AG04449 (cell line): ENCODE measurements around the gene SKI.

Experiments used
- CTCF ChIA-PET: fragments of 350-600 bp; formaldehyde crosslinking; extraction: SDS; loops from one replicate; lab custom pipeline; 2021; ENCODE audit warnings: antibody characterized with exemption; lab: Yijun Ruan, JAX
- POLR2A ChIA-PET: fragments of 400-600, 350-600 bp; formaldehyde crosslinking; extraction: SDS; loops from one replicate; lab custom pipeline; 2020; ENCODE audit warnings: antibody characterized with exemption, inconsistent platforms; lab: Yijun Ruan, JAX
- DNase-seq: peaks from one replicate; pipeline ENCODE4 v3.0.0-alpha.2; 2010; ENCODE audit warnings: low read depth, low spot score
- H3K4me3 ChIP-seq: 2 replicates; pipeline ENCODE4 v1.5.1; 2011; ENCODE audit warnings: low read depth, mild to moderate bottlenecking, control low read depth, low read length
- TF ChIP-seq, protein P1 (sequence below): IDR thresholded peaks from one replicate; pipeline ENCODE4 v1.5.1; 2011; ENCODE audit warnings: mild to moderate bottlenecking, moderate library complexity, low read length, control low read depth, inconsistent platforms; ENCODE audit not compliant: insufficient read depth; ENCODE audit errors: missing control alignments

The SKI gene

DNA sequence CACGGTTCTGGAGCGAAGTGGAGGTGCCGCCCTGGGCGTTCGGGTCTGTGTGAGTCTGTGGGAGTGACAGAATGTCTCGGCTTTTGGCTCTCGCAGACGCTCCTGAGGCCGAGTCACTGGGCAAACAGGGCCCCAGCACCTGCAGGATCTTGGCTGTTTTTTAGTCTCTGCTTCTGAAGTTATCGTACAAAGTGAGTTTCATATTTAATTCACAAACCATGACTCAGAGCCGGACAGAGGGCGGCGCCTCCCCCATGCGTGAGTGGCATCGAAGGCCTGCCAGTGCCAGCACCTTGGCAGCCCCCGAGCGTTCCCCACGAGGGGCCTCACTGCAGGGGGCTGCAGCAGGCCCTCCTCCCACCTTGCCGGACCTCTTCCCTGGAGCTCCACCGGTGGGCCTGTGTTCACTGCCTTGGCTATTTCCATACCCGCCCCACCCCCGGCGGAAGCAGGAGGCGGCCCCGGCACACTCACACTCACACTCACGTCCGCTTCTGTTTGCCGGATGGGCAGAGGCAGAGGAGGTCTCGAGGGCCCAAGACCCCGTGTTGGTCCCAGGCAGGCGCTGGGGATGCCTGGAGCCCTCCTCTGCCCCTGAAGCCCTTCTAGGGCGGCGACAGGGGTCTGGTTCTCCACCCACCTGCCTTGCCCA lies 106.9 kb downstream of the SKI start:
- no peak for DNase-seq
- ChIA-PET CTCF (no interaction called here), POLR2A (interaction anchor here (0.6 kb wide), 1 partner anchor 36 kb away, joined by 3 read pairs; no protein-coding TSS in a partner anchor)
- TF ChIP-seq, protein P1, sequence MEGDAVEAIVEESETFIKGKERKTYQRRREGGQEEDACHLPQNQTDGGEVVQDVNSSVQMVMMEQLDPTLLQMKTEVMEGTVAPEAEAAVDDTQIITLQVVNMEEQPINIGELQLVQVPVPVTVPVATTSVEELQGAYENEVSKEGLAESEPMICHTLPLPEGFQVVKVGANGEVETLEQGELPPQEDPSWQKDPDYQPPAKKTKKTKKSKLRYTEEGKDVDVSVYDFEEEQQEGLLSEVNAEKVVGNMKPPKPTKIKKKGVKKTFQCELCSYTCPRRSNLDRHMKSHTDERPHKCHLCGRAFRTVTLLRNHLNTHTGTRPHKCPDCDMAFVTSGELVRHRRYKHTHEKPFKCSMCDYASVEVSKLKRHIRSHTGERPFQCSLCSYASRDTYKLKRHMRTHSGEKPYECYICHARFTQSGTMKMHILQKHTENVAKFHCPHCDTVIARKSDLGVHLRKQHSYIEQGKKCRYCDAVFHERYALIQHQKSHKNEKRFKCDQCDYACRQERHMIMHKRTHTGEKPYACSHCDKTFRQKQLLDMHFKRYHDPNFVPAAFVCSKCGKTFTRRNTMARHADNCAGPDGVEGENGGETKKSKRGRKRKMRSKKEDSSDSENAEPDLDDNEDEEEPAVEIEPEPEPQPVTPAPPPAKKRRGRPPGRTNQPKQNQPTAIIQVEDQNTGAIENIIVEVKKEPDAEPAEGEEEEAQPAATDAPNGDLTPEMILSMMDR: no peak
- no peak overlapping the region for H3K4me3 ChIP-seq

DNA sequence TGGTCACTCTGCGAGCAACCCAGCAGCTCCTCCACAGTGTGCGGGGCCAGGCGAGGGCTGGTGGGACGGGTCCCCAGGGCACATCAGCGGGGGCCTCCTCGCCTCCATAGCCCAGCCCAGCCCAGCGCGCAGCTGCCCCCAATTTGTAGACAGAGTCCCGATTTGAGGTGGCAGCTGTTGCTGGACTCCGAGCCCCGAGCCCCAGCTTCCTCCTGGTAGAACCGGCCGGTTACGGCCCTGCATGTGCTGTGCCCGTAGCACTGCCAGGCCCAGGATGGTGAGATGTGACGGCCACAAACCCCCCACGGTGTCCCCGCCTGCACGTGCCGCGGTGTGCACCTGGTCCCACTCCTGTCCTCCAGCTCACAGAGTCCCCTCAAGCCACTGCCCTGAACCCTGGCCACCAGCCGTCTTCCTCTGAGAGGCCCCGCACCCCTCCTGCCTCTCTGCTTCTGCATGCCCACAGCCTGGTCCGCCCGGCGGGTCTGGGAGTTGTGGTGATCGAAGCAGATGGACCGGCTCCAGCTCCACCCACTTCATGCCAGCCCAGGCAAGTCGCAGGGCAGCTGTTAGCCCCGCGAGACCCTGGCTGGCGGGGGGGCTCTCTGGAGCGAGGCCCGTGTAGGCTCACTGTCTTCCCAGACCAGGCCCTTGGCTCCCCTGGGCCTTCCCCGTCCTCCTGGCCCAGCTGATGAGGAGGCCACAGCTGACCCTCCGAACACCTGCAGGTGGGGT lies 107.8 kb downstream of the SKI start:
- no peak for DNase-seq
- H3K4me3 ChIP-seq: no peak overlapping the region
- ChIA-PET POLR2A (interaction anchor here (0.6 kb wide), 1 partner anchor 37 kb away, joined by 3 read pairs; no protein-coding TSS in a partner anchor), CTCF (interaction anchor here (1.5 kb wide), 1 partner anchor 46 kb away, joined by 5 read pairs; no protein-coding TSS in a partner anchor)
- TF ChIP-seq, protein P1: no peak

DNA sequence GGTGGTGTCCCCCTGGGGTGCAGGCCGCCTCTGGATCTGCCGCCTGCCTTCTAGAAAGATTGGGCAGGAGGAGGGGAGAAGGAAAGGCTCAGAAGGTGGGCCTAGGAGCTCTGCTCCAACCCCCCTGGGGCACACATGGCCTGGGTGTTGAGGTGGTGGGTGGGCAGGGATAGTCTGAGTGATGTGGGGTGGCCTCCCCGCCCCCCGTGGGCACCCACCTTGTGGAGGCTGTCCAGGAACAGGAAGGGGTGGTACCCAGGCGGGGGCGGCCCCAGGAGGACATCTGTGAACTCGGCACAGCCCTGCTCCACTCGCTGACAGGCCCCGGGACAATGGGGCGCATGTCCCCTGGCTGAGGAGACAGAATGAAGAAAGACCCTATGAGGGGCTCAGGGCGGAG lies 108.4 kb downstream of the SKI start:
- CTCF ChIA-PET: interaction anchor here (1.5 kb wide), 1 partner anchor 45 kb away, joined by 5 read pairs; no protein-coding TSS in a partner anchor
- POLR2A ChIA-PET: no interaction called here
- TF ChIP-seq, protein P1: no peak
- no peak for DNase-seq
- no peak overlapping the region for H3K4me3 ChIP-seq

DNA sequence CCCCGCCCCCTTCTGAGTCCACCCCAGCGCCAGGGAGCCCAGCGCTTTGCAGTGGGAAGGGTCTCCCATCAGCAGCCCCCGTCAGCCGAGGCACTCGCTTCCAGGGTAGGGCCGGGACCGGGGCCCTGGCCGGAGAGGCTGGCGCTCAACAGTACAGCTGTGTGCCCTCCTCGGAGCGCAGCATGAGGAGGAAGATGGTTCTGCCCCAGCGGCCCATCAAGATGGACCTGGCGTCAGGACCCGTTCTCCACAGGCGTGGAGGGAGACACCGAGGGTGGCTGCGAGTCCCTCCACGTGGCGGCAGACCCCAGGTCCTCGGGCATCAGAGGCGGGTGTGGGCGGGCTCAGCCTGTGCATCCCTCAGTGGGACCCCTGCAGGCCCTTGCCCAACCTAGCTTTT lies 109.0 kb downstream of the SKI start:
- CTCF ChIA-PET: interaction anchor here (0.7 to 1.6 kb wide), 3 partner anchors 15 to 45 kb away, joined by 3 to 5 read pairs (median 4); no protein-coding TSS in a partner anchor

DNA sequence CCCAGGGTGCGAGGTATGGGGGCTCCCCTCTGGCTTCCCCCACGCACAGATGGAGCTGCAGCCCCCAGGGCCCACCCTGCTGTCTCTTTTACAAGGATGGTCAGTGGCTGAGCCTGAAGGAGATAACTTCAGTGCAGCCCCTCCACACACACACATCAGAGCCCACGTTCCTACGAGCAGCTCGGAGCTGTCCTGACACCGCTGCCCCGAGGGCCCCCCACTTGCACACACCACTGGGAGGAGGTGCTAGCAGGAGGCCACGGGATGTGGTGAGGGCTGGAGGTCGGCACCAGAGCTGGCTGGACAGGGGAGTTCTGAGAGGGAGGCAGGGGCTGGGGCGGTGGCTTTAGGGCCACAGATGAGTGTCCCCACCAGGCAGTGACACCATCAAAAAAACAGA lies 109.4 kb downstream of the SKI start:
- ChIA-PET POLR2A (interaction anchor here (0.7 kb wide), 1 partner anchor 138 kb away, joined by 4 read pairs; no protein-coding TSS in a partner anchor), CTCF (interaction anchor here (0.7 to 1.6 kb wide), 3 partner anchors 15 to 108 kb away, joined by 3 to 4 read pairs (median 3); no protein-coding TSS in a partner anchor)
- no peak for DNase-seq
- no peak overlapping the region for H3K4me3 ChIP-seq
- TF ChIP-seq, protein P1: no peak

More for the DNA sequence above, 109.0 kb downstream of the SKI start:
- POLR2A ChIA-PET: no interaction called here
- TF ChIP-seq, protein P1: no peak
- no peak overlapping the region for H3K4me3 ChIP-seq
- no peak for DNase-seq
